Stimulated activated naive CD4-positive, alpha-beta T cell (primary cell): Measurements from ENCODE around the gene EIF4G2.
"Not testable (repeated sequence)": the region's sequence is repeated elsewhere in the genome, so short reads cannot be mapped to it uniquely, and the experiment has no call there.

ENCODE experiments used
- DNase-seq, 6 experiments: peaks; one replicate each; lab custom pipeline; 2025; lab: John Stamatoyannopoulos, UW

EIF4G2 gene

DNA sequence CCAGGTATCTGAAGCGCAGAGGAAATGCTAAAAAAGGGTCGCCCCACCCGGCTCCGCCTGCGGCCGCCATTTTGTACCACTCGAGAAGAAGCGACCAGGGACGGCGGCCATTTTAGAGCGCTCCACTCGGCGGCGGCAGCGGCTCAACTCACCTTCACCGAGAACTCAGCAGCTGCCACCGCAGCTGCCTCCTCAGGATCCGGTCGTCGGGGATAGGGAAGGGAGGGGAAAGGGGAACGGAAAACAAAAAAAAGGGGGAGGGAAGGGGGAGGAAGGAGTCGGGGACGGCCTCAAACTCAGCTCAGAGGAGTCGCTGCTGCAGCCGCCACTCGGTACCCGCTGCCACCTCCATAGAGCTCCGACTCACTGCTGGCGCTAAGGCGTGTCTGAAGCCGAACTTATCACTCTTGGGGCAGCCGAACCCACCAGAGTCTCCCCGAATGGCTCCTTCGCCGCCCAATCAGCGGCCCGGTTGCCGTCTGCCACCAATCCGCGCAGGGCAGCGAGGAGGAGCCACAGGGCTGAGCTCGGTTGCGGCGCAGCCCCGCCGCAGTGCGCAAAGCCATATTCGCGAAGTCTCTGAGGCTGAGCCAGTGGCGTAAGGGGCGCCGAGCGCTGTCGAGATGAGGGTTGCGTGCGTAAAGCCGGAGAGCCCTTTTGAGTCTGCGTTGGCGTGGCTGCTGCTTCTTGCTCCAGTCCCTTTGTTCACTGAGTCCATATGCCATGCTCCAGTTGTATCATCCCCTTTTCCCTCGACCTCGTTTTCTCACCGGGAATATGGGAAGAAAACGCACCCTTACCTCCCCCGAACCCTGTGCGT, at the start of gene EIF4G2:
Gene EIF4G2 (minus strand): TSS at position 374 of the 820 bp plus-strand sequence.
- peak; percentile 98 to 99 (median 98) for DNase-seq

DNA sequence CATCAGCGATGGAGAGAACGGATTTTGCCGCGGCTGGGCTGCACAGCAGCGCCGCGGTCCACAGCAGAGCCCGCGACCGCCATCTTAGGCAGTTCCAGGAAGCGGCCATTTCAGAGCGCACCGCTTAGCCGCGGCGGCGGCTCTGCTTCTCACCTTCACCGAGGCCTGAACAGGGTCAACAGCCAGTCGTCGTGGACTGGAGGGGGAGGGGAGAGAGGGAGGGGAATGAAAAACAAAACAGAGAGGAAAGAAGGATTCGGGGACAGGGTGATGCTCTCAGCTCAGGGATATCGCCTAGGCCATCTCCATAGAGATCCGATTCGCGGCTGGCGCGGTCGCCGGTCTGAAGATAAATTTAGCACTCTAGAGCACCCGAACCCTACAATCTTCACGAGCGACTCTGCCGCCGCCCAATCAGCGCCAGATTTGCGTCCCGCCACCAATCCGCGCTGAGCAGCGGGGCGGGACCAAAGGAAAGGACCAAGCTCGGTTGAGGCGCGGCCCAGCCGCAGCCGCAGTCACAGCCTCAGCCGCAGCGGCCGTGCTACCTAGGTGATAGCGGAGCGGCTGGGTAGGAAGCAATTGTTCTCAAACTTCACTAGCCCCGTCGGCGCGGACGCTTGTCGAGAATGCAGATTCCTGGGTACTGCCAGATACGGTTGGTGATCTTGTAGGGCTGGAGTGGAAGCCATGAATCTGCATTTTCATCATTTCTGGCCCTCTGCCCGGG, 49.1 kb upstream of the EIF4G2 start, which contains the start of gene ZBED5:
Gene ZBED5 (minus strand): TSS at position 345 of the 730 bp plus-strand sequence. CDS start 3,108 bp downstream, outside the sequence.
- peak; percentile 90 to 98 (median 96) for DNase-seq

DNA sequence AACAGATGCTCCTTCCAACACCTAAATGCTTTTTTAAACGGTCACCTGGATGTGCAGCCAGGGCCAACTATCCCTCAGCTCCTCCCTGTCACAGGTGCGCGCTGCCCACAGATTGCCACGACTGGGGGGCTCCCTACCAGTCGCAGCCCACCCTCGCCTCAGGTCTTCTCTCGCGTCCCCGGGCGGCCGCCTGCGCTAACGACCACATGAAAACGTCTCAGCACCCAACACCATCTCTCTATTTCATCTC, 48.7 kb upstream of the EIF4G2 start:
- peak in 1 of 6 experiments; percentile 47 for DNase-seq

DNA sequence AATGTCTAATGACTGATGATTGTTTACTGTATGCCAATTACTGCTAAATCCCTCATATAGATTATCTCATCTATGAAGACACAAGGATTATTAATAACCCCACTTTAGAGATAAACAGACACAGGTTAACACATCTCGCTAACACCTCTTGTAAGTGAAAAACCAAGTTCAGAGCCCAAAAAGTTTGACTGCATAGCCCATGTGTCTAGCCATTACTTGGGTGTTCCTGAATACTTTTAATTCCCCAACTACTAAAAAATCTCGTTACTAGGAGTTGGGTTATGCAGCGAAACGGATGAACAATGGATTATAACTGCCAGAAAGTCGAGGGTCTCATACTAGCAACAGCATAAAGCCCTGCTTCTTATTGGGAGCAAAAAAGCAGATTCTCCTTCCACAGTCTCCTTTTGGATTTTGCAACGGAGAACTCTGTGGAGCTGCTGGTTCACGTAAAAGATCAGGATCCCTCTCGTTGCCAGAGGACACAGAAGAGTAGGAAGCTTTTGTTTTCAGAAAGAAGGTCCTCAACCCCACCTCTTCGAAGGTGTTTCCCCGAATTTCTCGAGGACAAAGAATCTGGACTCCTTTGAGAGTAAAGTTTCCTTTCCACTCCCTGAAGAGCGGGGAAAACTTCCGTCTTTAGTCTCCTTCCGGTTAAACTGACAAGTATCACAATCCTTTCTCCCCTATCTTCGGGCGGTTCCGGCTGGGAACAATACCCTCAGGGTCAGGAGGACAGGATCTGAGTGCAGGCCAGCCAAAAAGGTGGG, 48.1 kb upstream of the EIF4G2 start:
- peak in 3 of 6 experiments; percentile 30 to 71 (median 56) for DNase-seq

DNA sequence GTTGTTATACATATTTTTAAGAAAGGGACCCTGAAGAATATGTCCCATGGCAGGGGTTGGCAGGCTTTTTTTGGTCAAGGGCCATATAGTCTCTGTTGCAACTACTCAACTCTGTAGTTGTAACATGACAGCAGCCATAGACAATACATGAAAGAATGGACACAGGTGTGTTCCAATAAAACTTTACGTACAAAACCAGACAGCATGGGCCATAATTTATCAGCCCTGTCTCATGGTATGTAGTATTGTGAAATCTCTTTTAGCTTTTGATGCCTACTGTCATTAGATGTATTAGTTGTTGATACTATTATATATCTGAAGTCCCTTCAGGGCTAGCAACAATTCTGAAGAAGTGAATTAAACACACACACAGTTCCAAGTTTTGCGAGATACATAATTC, 46.6 kb upstream of the EIF4G2 start:
- DNase-seq, result no peak

DNA sequence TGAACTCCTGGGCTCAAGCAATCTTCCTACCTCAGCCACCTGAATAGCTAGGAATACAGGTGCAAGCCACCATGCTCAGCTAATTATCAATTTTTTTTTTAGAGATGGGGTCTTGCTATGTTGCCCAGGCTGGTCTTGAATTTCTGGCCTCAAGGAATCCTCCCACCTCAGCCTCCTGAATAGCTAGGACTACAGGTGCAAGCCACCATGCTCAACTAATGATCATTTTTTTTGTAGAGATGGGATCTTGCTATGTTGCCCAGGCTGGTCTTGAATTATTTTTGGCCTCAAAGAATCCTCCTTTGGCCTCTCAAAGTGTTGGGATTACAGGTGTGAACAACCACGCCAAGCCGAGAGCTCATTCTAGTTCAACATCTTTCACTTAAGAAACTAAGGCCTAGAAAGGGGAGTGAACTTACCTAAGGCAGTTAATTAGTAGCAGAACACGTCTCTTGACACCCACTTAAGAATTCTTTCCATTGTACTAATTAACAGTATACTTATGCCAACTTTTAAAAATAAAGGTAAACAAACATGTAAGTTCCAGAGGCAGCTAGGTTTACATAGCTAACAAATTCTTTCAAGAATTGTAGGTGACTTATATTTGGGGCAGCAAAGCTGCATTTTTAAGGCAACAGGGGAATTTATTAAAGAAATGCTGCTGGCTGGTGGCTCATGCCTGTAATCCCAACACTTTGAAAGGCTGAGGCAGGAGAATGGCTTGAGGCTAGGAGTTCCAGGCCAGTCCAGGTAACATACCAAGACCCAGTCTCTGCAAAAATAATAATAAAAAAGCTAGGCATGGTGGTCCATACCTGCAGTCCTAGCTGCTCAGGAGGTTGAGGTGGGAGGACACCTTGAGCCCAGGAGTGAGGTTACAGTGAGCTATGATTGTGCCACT, 39.5 kb upstream of the EIF4G2 start:
- no peak for DNase-seq

DNA sequence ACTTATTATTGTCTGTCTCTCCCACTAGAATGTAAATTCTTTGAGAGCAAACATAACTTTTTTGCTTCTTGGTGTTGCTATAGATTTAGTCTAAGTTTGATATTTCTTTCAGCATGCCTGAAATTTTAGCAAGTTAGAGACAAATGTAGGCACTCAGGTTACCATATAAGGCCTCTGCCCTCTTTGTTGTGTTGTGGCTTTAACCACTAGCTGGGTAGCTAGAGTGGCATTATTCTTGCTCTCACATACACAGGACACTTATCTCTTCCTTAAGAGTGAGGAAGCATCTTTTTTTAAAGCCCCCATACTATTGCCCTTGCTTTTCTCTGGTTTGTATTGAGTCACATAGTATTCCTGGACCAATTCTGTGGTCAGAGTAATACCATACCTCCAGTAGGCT, 37.9 kb upstream of the EIF4G2 start:
- no peak for DNase-seq

DNA sequence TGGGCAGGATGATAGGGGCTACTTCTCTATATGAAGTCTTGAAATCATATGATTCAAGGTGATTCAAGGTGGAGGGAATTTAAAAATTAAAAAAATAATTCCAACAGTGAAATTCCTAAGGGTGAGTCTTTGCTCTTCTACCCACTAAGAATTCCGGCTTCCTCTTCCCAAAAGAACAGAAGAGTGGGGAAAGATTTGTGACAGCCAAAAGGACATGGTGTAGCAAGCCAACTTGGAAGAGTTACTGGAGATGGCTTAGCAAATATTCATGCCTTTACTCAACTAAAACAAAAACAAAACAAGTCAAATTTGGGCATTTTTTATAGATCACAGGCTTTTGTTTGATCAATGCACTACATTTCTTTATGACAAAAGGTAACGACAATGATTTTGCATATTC, 36.9 kb upstream of the EIF4G2 start:
- DNase-seq, result no peak

DNA sequence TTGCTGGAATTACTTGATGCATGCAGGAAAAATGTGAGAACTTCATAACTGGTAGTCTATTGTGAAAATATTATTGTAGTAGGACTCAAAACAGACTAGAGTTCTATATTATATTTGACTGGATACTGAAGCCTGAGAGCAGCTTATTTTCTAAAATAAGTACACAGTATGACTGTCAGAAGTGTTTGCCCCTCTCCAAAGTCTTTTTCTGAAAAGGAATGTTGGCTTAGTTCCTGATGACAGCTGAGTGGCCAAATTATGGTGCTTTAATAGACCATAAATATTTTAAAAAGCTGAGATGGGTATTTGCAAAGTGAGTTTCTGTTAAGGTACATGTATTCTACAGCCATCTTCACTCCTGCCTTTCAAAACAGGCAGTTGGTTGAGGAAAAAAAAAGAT, 36.1 kb upstream of the EIF4G2 start:
- no peak for DNase-seq

DNA sequence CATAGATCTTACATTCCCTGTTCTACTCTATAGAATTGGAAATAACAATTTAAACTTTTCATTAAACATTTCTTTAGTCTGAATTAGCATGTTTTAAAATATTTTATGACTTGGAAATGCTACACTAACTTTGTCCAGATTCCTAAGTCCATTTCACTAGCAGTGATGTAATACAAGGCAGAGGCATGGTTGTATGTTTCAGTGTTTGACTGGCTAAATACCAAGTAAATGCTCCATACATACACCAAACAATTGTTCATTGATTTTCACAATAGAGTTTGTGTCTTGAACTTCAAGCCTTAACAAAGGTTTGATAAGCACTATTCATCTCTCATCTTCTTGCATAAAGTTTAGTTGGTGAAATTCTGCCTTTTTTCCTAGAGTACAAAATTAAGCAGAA, 35.6 kb upstream of the EIF4G2 start:
- DNase-seq, result no peak

DNA sequence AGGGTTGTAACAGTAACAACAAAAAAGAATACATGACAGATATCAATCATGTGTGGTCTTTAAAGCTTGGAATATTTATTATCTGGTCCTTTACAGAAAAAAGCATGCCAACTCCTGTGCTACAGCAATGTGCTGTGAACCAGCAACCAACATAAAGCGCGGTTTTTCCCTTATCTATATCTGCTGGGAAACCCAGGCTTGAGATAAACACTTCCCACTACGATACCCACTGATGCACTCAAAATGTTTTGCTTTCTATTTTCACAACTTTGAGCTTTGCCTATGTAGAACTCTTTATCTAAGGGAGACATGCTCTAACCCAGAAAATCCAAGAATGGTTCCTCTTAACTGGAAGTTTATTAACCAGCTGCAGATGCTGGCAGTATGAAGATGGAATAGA, 30.2 kb upstream of the EIF4G2 start:
- no peak for DNase-seq

DNA sequence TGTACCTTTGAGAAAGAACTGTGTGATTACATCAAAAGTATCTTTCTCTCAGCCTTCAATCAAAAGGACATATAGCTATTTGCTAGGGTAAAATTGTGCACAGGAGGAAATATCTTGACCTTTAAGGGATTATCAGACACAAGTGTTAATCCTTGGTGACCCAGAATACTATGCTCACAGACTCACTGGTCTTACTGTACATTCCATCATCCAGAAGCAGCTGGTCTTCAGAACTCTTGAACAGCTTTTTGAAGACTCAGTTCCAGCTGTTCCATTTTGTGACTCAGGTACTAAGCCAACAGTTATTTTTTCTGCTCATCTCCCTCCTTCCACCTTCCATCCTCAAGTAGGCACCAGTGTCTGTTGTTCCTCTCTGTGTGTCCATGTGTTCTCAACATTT, 29.4 kb upstream of the EIF4G2 start:
- no peak for DNase-seq

DNA sequence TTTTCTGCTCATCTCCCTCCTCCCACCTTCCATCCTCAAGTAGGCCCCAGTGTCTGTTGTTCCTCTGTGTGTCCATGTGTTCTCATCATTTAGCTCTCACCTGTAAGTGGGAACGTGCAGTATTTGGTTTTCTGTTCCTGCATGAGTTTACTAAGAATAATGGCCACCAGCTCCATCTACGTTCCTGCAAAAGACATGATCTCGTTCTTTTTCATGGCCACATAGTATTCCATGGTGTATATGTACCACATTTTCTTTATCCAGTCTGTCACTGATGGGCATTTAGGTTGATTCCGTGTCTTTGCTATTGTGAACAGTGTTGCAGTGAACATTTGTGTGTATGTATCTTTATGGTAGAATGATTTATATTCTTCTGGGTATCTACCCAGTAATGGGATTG, 28.2 kb upstream of the EIF4G2 start:
- DNase-seq, result not testable (repeated sequence)

DNA sequence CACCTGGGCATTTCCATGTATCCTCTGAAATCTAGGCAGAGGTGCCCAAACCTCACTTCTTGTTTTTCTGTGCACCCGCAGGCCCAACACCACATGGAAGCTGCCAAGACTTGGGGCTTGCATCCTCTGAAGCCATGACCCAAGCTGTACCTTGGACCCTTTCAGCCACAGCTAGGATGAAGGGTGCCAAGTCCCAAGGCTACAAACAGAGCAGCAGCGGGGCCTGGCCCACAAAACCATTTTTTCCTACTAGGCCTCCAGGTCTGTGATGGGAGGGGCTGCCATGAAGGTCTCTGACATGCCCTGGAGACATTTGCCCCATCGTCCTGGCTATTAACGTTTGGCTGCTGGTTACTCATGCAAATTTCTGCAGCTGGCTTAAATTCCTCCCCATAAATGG, 20.4 kb upstream of the EIF4G2 start:
- no peak for DNase-seq

DNA sequence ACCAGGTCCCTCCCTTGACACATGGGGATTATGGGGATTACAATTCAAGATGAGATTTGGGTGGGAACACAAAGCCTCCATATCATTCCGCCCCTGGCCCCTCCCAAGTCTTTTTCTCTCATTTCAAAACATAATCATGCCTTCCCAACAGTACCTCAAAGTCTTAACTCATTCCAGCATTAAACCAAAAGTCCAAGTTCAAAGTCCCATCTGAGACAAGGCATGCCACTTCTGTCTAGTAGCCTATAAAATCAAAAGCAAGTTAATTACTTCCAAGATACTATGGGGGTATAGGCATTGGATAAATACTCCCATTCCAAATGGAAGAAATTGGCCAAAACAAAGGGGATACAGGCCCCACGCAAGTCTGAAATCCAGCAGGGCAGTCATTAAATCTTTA, 19.7 kb upstream of the EIF4G2 start:
- DNase-seq, result no peak

DNA sequence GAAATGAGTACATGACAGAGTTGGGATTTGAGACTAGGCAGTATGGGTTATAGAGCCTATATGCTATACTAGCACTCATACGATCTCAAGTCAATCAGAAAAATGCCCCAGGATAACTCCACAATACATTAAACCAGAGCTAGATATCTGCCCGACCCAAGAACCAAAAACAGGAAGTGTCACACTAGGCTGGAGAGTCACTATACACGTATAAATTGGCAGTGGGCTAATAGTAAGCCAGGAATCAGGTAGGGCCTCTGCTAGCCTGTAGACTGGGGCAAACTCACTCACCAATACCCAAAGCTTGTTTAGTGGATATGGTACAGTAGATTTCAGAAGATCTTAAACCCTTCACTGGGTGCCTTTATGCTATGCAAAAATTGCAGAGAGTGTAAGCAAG, 16.2 kb upstream of the EIF4G2 start:
- peak in 1 of 6 experiments; percentile 11 for DNase-seq

DNA sequence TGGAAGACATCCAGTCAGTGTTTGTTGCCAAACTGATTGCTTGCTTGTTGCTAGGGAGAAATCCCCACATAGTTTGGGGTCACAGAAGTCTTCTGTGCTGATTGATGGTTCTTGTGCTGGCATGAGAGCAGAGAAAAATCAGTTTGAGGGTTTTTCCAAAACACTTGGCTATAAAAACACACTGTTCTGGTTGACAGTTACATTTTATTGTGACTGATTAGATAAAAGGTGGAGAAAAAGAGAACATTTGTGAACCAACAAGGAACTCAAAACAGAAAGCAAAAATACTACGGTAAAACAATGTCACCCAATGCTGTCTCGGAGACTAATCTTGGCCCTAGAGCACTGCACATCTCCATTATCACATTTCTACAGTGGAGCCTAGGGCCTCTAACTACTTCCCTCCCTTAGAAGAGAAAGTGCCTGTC, 14.4 kb upstream of the EIF4G2 start:
- DNase-seq, result no peak

DNA sequence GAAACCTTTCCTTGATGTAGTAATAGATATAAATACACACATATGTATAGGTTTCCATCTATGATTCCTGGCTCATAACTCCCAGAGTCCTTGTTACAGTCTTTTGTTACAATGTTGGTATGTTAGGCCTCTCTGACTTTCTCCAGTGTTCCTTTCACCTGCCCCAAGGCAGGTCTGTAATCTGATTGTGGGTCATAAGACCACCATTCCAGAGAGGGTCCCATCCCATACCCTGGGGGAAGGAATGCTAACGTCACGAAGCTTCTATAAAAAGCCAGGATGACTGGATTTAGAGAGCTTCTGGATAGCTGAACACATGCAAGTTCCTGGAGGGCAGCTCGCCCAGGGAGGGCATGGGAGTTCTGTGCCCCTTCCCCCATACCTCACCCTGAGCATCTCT, 13.8 kb upstream of the EIF4G2 start:
- not testable (repeated sequence) for DNase-seq

DNA sequence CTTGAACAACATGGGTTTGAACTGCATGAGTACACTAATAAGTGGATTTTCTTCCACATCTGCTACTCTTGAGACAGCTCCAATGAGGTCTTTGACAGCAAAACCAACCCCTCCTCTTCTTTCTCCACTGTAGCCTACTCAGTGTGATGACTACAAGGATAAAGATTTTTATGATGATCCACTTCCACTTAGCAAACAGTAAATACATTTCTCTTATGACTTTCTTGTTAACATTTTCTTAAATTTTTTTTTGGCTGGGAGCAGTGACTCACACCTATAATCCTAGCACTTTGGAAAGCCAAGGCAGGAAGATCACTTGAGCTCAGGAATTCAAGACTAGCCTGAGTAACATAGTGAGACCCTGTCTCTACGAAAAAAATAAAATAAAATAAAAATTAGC, 9.9 kb upstream of the EIF4G2 start:
- no peak for DNase-seq

DNA sequence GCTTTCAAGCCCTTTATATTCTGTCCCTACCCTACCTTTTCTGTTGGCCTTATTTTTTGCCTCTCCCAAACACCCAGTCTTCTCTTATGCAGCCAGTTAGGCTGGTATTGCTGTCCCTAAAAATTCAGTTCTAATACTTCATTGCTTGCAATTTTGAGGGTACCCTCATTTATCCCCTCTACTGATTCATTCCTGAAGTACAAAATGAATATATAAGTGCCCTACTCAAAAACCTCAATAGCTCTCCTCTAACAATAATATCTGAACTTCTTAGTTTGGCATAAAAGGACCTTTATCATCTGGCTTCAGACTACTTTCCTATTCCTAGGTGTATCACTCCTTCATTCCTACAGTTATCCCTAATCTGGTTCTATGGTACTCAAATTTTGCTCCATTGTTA, 5.2 kb upstream of the EIF4G2 start:
- DNase-seq, result no peak

DNA sequence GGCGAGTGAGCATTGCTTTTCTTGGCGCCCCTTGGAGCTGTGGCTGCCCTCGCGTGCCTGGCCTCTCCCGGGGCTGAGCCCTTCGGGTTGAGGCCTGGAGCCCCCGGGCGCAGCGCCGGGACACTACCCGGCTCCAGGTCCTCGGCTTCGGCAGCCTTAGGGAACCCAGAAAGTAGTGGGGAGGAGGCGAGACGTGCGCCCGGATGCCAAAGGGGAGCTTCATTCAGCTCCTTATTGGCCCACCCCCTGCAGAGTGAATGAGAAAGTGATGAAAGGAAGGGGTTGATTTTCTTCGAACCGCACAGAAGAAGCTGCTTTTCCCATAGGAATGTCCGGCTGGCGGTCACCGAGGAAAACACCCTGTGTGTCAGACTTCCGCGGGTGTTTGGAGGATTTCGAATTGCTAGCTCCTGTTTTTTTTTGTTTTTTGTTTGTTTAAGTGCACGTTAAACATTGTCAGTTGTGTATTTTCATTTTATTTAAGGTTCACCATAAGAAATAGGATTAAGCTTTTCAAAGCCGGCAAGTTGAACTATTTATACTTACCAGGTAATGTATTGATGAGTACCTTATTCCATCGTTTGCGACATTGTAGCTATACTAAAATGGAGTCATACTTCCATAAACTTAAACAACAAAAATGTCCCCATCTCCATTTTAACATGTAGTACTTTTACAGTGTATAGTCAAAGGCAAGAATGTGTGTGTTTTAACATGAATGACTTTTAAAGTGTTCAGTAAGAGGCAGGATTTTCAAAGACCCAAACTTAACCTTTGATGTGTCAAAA, 841 bp upstream of the EIF4G2 start:
- peak in 2 of 6 experiments; percentile 33 to 40 for DNase-seq
